ENCODE data around the gene NUP214. TPM values are rescaled to one million over a fixed set of nuclear protein-coding genes. Genes with fewer than 3 reads are reported as not detected.
A peak's percentile ranks its signal among the peaks of the same experiment; 100 is the strongest.

Gene NUP214
- total RNA-seq, 3 donors from 2014 or later, result 56.1 to 57.9 (median 56.5) TPM

DNA sequence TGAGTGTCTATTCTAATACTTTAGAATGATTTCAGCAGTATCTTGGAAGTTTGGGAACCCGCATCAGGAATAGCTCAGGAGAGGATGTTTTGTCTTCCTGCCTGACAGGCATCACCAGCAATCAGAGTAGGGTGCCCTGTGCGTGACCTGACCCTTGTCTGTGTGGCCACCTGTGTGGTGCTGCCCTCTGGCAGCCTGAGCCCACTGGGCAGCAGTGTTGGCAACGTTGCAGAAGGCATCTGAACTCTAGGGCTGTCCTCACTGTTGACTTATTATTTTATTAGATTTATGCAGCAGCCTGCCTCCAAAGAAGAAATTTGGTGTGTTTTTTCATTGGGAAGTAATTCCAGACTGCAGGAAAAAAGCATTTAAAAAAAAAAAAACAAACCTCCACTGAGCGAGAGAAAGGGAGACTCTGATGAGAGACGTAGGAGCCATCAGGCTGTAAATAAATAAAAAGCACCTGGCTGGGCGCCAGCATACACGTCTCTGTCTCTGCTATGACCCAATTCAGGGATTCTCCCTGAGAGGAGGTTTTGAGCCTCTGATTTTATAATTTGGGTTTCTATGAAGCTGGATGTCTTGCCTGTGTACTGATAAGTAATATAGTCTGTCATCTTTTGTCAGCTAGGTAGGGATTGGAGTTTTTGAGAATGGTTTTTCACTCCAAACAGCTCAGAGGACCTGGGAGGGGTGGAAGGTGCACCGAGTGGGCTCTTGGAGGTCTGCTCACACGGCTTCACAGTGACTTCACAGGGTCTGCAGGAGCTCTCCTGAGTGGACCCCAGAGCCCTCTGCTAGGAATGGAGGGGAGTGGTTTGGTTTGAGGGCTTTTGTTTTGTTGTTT is 101.9 kb downstream of the NUP214 start:
- H3K4me3 ChIP-seq, result no peak overlapping the region
- TF ChIP-seq, protein P1, sequence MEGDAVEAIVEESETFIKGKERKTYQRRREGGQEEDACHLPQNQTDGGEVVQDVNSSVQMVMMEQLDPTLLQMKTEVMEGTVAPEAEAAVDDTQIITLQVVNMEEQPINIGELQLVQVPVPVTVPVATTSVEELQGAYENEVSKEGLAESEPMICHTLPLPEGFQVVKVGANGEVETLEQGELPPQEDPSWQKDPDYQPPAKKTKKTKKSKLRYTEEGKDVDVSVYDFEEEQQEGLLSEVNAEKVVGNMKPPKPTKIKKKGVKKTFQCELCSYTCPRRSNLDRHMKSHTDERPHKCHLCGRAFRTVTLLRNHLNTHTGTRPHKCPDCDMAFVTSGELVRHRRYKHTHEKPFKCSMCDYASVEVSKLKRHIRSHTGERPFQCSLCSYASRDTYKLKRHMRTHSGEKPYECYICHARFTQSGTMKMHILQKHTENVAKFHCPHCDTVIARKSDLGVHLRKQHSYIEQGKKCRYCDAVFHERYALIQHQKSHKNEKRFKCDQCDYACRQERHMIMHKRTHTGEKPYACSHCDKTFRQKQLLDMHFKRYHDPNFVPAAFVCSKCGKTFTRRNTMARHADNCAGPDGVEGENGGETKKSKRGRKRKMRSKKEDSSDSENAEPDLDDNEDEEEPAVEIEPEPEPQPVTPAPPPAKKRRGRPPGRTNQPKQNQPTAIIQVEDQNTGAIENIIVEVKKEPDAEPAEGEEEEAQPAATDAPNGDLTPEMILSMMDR (IDR thresholded peaks at IDR 0.05), result no peak

DNA sequence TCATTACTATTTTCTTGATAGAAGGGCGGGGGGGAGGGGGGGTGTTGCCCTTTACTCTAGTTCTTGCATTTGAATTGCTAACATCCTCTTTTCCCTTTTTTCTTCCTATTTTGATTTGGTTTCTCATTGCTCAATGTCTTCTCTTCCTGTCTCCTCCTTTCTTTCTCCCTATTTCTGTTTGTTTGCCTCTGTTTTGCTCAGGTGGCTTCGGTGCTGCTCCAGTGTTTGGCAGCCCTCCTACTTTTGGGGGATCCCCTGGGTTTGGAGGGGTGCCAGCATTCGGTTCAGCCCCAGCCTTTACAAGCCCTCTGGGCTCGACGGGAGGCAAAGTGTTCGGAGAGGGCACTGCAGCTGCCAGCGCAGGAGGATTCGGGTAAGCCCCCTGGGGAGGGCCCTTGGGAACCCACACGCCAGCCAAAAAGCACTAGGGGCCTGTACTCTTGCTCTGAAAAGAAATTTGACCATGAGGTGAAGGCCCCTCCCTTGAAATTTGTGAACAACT is 102.6 kb downstream of the NUP214 start:
- Histone ChIP-seq H3K4me3 (no peak overlapping the region), H3K9me3 (no peaks in the 10 kb centered on the region), H3K4me1 (ENCODE audit: low read depth) (no peaks in the 10 kb centered on the region), H3K36me3 (ENCODE audit: low read depth) (peaks cover 7% of the 10 kb centered on the region)
- intact Hi-C loops (cut with DNase I, micrococcal nuclease), result no loop called here
- TF ChIP-seq, protein P1 (IDR thresholded peaks at IDR 0.05), result no peak
- DNase-seq, result no peak
- no peak for ATAC-seq

More for the DNA sequence above, 101.9 kb downstream of the NUP214 start:
- no peaks in the 10 kb centered on the region for H3K9me3 ChIP-seq
- no peak for ATAC-seq
- peaks cover 7% of the 10 kb centered on the region for H3K36me3 ChIP-seq (ENCODE audit: low read depth)
- intact Hi-C loops (cut with DNase I, micrococcal nuclease), result no loop called here
- H3K4me1 ChIP-seq (ENCODE audit: low read depth), result no peaks in the 10 kb centered on the region
- peak in 1 of 3 donors; percentile 37 for DNase-seq

- no peak for DNase-seq
- intact Hi-C loops (cut with DNase I, micrococcal nuclease), result no loop called here
- Histone ChIP-seq H3K36me3 (ENCODE audit: low read depth) (peaks cover 7% of the 10 kb centered on the region), H3K9me3 (no peaks in the 10 kb centered on the region), H3K4me1 (ENCODE audit: low read depth) (no peaks in the 10 kb centered on the region), H3K4me3 (no peak overlapping the region)
- TF ChIP-seq, protein P1 (IDR thresholded peaks at IDR 0.05), result no peak
- no peak for ATAC-seq
Observed at GRCh38 chr9:131228988-131229387, 103.6 kb downstream of the NUP214 start.

DNA sequence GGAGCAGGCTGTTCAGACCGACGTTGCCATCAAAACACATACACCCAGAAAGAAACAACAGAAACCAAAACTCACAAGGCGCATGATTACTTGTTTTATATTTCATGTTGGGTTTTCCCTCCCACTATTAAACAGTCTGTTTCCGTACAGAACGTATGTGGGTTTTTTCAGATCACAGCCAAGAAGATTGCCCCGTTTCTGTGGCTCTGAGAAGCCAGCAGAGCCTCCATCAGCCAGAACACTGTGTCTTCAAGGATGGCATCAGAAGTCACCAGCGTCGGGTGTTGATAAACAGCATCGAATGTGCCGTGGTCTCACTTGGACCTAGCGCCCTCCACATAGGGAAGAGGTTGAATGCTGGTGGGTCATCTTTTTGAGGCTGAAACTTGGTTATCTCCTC is 108.2 kb downstream of the NUP214 start:
- intact Hi-C loops (cut with DNase I, micrococcal nuclease), result no loop called here

GRCh38 chr9:131233995-131234394 is 108.6 kb downstream of the NUP214 start:
- Histone ChIP-seq H3K9me3 (no peaks in the 10 kb centered on the region), H3K4me1 (ENCODE audit: low read depth) (peaks cover 9% of the 10 kb centered on the region), H3K4me3 (no peak overlapping the region), H3K36me3 (ENCODE audit: low read depth) (peaks cover 7% of the 10 kb centered on the region)
- ATAC-seq, result peak; percentile 11
- DNase-seq, result no peak
- TF ChIP-seq, protein P1 (IDR thresholded peaks at IDR 0.05), result no peak
- intact Hi-C loops (cut with DNase I, micrococcal nuclease), result no loop called here

More for the DNA sequence above, 108.2 kb downstream of the NUP214 start:
- H3K9me3 ChIP-seq, result no peaks in the 10 kb centered on the region
- H3K36me3 ChIP-seq (ENCODE audit: low read depth), result peaks cover 7% of the 10 kb centered on the region
- DNase-seq, result no peak
- TF ChIP-seq, protein P1 (IDR thresholded peaks at IDR 0.05), result no peak
- H3K4me3 ChIP-seq, result no peak overlapping the region
- ATAC-seq, result peak; percentile 23
- peaks cover 9% of the 10 kb centered on the region for H3K4me1 ChIP-seq (ENCODE audit: low read depth)
